Cardiac septum (tissue), 1 donor: ENCODE data around the gene DCLRE1C. TPM values are rescaled to one million over a fixed set of nuclear protein-coding genes. Genes with fewer than 3 reads are reported as not detected.
A peak's percentile ranks its signal among the peaks of the same experiment; 100 is the strongest.
"Not testable (repeated sequence)": the region's sequence is repeated elsewhere in the genome, so short reads cannot be mapped to it uniquely, and the experiment has no call there.

Experiments
- DNase-seq: peaks from one replicate; pipeline ENCODE4 v3.0.0-alpha.2; 2020; ENCODE audit warnings: low spot score
- intact Hi-C: fragments of 100-400 bp; cut with DNase I; formaldehyde crosslinking; loops from one replicate; pipeline ENCODE4 v1.14.0; 2022
- long read RNA-seq: library from polyadenylated mRNA; unstranded; transcript quantifications from one replicate; pipeline ENCODE4 v2.0.0, GENCODE V29; 2021
- total RNA-seq: library from RNA; stranded (reverse); fragmentation: NEBNext Ultra II Directional; extraction: Animal tissue kit (Norgen Biotek cat#: 25700); gene quantifications from one replicate; pipeline ENCODE4 v1.2.1, GENCODE V29; 2021
- donor health status: DM: no; HTN: no; CAD: no.

Gene DCLRE1C
- 3.2 TPM for total RNA-seq
- long read RNA-seq, partial matches to known transcripts = 1 of 18 reads
- long read RNA-seq, other reads (novel, unspliced or antisense) = 13 of 18 reads

DNA sequence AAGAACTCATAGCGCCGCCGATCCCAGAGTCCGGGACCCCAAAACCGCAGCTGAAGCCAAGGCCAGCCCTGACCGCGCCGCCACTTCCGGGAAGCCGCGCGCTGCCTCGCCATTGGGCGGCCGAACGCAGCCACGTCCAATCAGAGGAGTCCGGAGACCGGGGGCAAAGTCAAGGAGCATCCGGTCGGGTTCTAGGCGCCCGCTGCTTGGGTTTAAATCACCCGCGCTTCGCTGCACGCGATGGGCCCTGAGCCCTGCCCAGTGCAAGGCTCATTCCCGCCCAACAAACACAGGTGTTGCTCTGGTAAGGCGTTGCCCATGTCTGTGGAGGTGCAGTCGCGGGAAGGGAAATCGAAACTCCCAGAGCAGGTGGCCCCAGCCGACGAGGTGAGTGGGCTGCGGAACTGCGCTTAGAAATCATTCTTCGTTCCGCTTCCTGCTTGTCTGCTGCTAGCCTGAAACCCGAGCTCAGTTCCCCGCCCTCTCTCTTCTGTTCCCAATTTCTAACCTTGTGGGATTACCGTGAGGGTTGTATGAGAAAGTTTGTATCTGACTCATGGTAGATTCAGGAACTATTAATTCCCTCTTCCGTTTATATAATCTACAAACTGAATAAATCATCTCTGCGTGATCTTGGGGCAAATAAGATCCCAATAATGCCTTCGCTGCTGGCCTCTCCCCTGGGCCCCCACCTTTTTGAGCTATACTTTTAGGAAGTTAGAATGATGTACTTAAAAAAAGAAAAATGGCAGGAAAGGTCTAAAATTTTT, at the start of gene DCLRE1C:
TSS of gene DCLRE1C (minus strand) at position 96 of the 770 bp plus-strand sequence. CDS start at position 10, 86 bp downstream.
- intact Hi-C loops = loop anchor here (5.0 kb wide), 2 partner anchors 117 to 143 kb away; partner anchors contain the start of genes CDNF, HSPA14, MSANTD7 and RPP38
- DNase-seq = peak; percentile 96

DNA sequence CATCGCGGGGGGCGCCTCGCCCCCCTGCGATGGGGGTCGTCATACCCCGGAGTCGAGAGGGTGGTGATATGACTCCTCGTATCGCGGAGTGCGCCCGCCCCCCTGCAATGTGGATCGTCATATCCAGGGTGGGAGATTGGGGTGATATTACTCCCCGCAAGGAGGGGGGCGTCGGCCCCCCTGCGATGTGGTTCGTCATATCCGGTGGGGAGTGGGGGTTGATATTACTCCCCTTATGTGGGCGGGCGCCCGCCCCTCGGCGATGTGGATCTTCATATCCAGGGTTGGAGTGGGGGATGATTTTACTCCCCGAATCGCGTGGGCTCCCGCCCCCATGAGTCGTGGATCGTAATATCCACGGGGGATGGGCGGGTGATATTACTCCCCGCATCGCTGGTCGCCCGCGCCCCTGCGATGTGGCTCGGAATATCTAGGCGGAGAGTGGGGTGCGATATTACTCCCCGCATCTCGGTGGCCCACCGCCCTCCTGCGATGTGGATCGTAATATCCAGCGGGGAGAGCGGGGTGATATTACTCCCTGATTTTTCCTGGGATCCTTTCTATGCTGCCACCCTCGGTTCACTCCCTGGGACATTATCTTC, 42.2 kb upstream of the DCLRE1C start:
- intact Hi-C loops = no loop called here
- DNase-seq = no peak

DNA sequence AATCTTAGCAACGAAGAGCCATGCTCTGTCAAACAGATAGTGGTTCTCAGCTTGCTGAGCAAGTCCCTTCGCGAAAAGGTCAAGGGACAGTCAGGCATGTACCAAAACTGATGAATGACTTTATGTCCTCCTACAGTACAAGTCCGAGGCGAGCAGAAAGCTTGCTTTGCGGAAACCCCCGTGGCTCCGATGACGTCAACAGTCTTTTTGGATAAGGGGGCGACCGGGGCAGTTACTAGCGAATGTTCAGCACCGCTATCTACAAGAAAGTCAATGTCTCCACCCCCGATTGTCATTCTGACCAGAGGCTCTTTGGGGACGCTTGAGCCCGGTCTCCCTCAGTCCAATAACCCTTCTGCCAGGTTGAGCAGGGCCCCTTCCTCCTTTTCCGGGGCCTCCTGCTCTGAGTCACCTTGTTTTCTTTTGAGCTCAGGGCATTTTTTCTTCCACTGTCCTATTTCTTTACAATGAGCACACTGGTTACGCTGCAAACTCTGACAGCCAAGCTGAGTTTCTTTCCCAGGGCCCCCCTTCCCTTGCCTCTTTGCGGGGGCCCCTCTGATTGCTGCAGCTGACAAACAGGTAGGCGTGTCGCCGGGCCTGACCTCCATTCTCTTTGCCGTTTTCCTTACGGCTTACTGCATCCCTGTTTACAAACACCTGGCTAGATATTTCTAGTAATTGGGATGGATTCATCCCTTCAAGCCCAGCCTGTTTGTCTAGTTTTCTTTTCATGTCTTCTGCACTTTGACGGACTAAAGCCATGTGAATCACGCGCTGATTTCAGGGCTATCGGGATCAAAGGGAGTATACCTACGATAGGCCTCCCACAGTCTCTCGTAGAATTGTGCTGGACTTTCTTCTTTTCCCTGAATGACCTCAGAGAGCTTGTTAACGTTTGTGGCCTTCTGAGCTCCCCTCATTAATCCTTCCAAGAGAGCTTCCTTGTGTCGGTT, 39.9 kb upstream of the DCLRE1C start:
- intact Hi-C loops, DNase-seq: not testable (repeated sequence)

DNA sequence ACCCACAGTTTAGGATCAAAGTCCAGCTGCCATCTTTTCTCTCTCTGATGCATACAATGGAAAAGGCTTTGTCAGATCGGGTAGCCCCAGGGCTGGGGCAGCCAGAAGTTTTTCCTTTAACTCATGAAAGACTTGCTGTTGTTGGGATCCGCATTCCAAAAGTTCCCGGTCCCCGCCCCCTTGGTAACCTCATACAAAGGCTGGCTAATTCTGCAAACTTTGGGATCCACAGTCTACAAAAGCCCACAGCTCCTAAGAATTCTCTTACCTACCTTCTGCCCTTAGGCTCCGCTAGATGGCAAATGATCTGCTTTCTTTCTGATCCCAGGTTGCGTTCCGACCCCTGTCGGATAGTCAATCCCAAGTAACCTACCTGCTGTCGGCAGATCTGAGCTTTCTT, 38.4 kb upstream of the DCLRE1C start:
- DNase-seq, intact Hi-C loops: not testable (repeated sequence)

DNA sequence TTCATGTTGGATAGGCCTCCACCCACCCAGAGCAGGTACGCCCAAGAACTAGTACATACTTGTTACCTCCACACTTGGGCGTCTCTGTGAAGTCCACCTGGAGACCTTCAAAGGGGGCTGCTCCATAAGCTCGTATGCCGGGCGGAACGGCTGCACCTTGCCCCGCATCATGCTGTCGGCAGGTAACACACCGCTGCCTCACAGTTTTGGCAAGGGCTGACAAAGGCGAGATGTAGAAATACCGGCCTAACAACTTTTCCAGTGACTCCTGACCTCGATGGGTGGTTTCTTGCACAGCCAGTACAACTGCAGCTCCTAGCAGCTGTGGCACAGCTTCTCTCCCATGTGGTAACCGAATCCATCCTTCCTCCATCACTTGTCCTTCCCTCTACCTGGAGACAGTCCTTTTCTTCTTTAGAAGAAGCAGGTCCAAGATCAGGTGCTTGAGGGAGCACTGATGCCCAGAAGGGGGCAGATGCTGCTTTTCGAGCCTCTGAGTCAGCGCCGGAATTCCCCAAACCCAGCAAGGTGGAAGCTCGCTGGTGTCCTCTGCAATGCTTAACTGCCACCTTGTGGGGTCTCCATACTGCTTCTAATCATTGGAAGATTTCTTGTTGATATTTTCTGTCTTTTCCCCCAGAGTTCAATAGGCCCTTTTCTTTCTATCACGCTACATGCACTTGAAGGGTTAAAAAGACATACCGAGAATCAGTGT, 37.3 kb upstream of the DCLRE1C start:
- DNase-seq, intact Hi-C loops: not testable (repeated sequence)

DNA sequence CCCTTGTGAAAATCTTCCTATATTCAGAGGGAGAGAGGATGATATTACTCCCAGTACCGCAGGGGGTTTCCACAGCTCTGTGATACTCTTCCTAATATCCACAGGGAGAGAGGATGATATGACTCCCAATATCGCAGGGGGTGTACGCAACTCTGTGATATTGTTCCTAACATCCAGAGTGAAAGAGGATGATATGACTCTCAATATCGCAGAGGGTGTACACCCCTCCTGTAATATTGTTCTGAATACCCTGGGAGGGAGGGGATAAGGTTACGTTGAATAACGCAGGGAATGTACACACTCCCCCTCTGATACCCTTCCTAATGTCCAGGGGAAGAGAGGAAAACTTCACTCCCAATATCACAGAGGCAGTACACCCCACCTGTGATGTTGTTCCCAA, 35.7 kb upstream of the DCLRE1C start:
- DNase-seq, intact Hi-C loops: not testable (repeated sequence)

DNA sequence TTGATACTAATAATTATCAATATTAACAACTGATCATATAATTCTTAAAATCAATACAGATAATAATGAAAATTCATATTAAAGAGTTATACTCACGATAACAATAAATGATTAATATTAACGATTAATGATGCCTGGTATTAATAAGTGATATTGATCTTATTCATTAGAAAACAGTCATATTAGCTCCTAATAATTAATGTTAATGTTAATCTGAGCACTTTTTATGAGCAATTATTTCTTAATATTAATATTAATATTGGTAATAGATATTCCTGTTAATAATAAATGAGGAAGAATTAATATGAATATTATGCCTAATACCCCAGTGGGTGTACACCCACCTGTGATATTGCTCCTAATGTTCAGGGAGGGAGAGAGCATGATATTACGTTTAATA, 28.8 kb upstream of the DCLRE1C start:
- DNase-seq = no peak
- intact Hi-C loops = no loop called here

DNA sequence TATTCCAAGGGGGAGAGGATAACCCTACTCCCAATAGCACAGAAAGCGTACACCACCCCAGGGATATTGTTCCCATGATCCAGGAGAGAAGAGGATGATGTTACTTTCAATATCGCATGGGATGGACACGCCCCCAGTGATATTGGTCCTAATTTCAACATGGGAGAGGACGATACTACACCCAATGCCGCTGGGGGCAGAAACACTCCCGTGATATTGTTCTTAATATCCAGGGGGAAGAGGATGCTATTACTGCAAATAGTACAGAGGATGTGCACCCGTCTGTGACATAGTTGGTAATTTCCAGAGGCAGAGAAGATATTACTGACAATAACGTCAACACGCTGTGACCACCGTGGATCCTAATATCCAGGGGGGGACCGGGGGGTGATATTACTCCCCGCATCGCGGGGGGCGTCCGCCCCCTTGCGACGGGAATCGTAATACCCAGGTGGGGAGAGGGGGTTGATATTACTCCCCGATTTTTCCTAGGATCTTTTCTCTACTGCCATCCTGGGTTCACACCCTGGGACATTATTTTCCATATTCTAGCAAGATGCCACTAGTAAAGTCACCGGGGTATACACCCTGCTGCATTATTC, 21.9 kb upstream of the DCLRE1C start:
- intact Hi-C loops = no loop called here
- no peak for DNase-seq

DNA sequence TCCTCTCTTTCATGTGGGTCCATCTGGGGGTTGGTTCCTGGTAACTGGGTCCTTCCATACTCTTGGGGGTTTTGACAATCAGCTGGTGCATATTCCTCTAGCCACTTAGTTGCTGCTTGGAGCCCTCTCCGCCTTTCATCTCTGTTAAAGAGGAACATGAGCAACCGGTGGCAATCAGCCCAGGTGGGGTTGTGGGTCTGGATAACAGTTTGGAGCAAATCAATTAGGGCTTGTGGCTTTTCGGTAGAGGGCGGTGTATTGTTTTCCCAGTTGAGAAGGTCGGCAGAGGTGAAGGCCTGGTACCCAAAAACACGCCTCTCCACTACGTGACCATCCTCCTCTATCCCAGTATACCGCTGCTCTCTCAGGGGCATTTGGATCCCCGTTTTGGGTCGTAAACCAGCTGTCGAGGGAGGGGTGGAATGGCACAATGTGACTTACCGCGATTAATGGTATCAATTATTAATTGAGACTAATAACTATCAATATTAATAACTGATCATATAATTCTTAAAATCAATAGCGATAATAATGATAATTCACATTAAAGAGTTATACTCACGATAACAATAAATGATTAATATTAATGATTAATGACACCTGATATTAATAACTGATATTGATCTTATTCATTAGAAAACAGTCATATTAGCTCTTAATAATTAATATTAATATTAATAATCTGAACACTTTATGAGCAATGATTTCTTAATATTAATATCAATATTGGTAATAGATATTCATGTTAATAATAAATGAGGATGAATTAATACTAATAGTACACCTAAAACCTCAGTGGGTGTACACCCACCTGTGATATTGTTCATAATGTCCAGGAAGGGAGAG, 20.5 kb upstream of the DCLRE1C start:
- intact Hi-C loops, DNase-seq: not testable (repeated sequence)

DNA sequence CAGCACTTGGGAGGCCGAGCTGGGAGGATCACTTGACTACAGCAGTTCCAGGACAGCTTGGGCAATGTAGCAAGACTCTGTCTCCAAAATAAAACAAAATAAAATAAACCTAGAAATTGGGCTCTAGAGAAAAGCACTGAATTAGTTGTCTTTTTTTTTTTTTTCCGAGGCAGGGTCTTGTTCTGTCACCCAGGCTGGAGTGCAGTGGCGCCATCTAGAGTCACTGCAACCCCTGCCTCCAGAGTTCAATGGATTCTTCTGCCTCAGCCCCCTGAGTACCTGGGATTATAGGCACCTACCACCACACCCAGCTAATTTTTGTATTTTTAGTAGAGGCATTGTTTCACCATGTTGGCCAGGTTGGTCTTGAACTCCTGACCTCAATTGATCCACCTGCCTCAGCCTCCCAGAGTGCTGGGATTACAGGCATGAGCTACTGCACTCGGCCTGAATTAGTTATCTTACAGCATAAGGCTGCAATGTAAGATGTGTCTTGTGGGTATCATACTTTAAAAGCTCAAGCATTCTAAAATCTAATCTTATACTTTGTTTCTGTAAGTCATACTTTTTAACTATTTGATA, 18.1 kb upstream of the DCLRE1C start:
- intact Hi-C loops = no loop called here
- DNase-seq = no peak

DNA sequence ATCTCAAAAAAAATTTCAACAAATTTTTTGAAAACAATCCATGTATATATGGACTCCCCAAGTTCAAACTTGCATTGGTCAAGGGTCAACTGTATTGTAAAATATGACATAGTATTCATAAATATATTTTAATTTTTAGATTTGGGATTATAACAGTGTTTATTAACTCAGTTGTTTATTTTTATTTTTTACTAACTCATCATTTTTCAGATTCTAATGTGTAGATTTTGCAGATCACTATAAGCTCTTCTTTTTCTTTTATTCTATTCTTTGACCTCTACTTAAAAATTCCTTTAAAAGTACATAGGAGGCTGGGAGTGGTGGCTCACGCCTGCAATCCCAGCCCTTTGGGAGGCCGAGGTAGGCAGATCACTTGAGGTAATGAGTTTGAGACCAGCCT, 14.0 kb upstream of the DCLRE1C start:
- intact Hi-C loops = no loop called here
- DNase-seq = no peak

DNA sequence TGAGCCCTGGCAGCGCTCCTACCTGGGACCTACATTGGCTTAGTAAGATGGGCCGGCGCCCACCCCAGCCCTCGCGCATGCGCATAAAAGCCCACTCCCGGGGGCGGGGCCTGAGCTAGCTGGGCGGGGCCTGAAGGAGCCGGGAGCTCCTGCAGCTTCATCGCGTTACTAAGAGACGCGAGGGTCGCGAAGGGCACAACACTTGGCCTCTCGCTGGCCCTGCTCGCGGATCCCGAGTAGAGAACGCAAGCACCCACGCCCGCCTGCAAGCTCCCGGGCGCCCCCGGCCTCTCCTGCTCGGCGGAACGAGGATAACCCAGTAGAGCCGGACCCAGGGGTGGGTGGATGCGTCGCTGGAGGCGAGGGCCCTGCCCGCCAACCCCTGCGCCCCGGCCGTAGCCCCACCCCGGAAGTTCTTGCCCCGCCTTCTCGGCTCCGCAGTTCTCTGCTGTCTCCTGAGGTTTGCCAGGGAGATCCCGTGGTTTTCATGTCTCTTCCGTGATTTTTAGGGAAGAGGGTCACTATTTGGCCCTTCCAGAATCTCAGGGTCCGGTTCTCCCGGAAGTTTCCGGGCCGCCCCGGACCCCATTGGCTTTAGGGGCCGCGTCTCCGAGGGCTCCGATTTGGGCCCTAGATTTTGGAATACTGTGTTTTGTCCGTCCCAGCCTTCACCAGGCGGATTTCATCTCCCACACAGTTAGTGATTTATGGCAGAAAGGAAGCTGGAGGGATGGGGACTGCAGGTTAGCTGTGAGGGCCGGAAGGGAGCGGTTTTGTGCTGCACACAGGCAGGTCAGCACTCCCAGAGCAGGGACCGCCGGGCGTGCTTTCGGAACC, 5.5 kb upstream of the DCLRE1C start, which contains the start of gene MEIG1:
TSS of gene MEIG1 (plus strand) at position 168 of the 837 bp plus-strand sequence. CDS start 7,081 bp downstream, outside the sequence.
- DNase-seq = peak; percentile 95
- intact Hi-C loops = loop anchor here (5.0 kb wide), 1 partner anchor 82 kb away; the partner anchor contains the start of gene SUV39H2

DNA sequence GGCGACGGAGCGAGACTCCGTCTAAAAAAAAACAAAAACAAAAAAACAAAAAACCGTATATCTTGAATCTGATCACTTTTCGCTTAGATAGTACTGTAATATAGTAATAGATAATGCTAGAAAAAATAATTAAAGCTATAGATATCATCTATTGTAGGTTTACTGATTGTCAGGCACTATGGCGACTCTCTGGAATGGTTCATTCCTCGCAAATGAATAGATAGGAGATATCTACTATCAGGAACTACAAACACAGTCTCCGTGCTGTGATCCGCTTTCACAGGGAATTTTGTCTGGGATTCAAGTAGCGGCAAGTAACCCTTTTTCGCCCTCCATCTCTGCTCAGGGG, 5.0 kb upstream of the DCLRE1C start:
- no peak for DNase-seq
- intact Hi-C loops = loop anchor here (5.0 kb wide), 1 partner anchor 82 kb away; the partner anchor contains the start of gene SUV39H2

DNA sequence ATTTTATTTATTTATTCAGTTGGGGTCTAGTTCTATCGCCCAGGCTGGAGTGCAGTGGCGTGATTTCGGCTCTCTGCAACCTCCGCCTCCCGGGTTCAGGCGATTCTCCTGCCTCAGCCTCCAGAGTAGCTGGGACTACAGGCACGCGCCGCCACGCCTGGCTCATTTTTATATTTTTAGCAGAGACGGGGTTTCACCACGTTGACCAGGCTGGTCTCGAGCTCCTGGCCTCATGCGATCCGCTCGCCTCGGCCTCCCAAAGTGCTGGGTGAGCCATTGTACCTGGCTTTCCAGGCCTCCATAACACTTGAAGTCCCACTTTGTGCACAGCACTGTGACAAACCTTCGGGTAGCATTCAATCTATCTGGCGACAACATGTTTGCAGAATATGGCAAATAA, 1.0 kb upstream of the DCLRE1C start:
- no peak for DNase-seq
- intact Hi-C loops = loop anchor here (5.0 kb wide), 3 partner anchors 78 to 142 kb away; partner anchors contain the start of genes CDNF, HSPA14, MSANTD7 and RPP38

DNA sequence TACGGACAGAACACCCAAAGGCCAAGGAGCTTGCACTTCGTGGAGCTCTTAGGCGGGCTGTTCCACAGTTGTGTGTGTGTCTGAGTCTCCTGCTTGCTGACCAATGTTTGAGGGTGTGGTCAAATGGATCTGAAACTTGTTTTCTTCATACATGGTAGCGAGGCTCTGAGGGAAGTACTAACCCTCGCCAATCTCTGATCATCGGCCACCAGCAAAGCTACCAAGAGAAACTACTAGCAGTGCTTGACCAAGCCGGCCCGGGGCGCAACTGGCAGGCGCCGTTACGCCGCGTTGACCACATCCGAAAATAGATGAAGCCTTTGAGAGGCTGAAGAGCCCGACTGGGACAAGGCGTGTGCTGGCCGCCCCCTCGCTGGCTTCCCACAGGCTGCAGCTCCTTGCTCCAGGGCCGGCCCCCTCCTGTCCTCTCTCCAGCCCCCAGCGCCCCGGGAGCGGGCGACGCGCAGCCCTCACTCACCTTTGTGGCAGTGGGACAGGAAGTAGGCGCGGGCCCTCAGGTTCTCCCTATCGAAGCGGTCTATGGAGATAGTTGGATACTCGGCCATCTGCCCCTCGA, 384 bp downstream of the DCLRE1C start:
- intact Hi-C loops = loop anchor here (5.0 kb wide), 2 partner anchors 116 to 144 kb away; partner anchors contain the start of genes CDNF, HSPA14, MSANTD7 and RPP38
- no peak for DNase-seq
